Germinal center (tissue), 1 donor: ENCODE results near the gene RABL6.
"Not testable (repeated sequence)": the region's sequence is repeated elsewhere in the genome, so short reads cannot be mapped to it uniquely, and the experiment has no call there.

Source experiments
- DNase-seq: peaks from one replicate; pipeline ENCODE4 v3.0.0; 2012; ENCODE audit warnings: mixed read lengths, low spot score

RABL6 gene, protein sequence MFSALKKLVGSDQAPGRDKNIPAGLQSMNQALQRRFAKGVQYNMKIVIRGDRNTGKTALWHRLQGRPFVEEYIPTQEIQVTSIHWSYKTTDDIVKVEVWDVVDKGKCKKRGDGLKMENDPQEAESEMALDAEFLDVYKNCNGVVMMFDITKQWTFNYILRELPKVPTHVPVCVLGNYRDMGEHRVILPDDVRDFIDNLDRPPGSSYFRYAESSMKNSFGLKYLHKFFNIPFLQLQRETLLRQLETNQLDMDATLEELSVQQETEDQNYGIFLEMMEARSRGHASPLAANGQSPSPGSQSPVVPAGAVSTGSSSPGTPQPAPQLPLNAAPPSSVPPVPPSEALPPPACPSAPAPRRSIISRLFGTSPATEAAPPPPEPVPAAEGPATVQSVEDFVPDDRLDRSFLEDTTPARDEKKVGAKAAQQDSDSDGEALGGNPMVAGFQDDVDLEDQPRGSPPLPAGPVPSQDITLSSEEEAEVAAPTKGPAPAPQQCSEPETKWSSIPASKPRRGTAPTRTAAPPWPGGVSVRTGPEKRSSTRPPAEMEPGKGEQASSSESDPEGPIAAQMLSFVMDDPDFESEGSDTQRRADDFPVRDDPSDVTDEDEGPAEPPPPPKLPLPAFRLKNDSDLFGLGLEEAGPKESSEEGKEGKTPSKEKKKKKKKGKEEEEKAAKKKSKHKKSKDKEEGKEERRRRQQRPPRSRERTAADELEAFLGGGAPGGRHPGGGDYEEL

GRCh38 chr9:136807281-136808074 is at the start of gene RABL6:
RABL6 (plus strand) TSS chr9:136807948; CDS start chr9:136808197, 249 bp downstream.
- peak; percentile 94 for DNase-seq

GRCh38 chr9:136759001-136759400 is 48.7 kb upstream of the RABL6 start:
- DNase-seq = no peak

- DNase-seq = no peak
Measured at GRCh38 chr9:136759436-136760325, 48.1 kb upstream of the RABL6 start.

DNA sequence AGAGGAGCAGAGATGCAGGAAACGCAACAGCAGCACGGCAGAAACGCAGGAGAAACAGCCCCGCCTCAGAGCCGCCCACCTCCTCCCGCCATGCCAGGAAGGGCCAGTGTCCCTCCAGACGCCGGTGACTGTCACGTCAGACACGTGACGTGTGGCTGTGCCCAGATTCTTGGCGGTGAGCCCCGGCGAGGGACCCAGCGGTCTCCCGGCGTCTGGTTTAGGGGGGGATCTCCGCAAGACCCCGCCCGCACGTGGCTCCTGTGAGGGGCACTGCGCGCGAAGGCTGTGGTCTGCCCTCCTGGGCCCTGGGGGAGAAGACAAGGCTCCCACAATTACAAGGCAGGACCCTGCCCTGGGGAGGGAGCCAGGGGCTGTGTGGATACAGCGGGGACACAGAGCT is 47.3 kb upstream of the RABL6 start:
- DNase-seq = no peak

- DNase-seq = peak; percentile 40
Measured at GRCh38 chr9:136760834-136761544, 46.8 kb upstream of the RABL6 start.

DNA sequence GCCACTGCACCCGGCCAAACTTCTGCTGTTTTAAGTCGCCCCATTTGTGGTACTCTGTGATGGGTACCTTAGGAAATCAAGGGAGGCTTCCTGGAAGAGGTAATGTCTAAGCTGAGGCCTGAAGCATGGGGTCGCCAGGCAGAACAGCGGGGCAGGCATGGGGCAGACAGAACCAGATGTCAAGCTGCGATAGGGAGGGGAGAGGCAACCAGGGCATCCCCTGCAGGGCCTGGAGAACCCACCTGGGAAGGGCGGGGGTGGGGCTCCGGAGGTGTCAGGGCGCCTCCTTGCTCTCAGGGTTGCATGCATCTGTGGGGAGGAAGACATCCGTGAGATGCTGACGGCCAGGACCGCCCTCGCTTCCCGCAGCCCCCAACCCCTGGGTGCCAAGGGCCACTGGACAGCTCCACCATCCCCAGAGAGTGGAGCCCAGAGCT is 46.2 kb upstream of the RABL6 start:
- DNase-seq = no peak

DNA sequence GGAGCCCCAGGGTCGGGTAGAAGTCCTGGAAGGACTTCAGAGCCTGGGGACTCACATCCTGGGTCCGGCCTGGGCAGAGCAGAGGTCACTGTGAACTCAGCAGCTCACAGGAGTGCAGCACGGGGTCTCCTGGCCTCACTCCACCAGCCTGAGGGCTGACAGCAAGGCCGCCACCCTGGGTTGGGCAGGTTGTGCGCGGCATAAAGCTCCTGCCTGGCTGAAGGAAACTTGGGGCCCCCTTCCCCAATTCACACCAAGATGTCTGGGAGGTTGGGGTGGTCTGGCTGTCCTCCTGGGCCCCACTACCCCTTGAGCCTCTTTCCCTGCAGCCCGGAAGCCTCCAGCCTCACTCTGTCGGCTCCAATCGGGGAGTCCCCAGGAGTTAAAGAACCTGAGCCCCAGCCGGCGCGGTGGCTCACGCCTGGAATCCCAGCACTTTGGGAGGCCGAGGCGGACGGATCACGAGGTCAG is 45.5 kb upstream of the RABL6 start:
- no peak for DNase-seq

- DNase-seq = peak; percentile 79
Measured at GRCh38 chr9:136762915-136763648, 44.7 kb upstream of the RABL6 start.

GRCh38 chr9:136763649-136764035 is 44.1 kb upstream of the RABL6 start:
- no peak for DNase-seq

GRCh38 chr9:136764301-136764891 is 43.4 kb upstream of the RABL6 start, which contains the start of gene LCN15:
LCN15 (minus strand) TSS chr9:136764518; CDS start chr9:136764488, 30 bp downstream.
- DNase-seq = no peak

DNA sequence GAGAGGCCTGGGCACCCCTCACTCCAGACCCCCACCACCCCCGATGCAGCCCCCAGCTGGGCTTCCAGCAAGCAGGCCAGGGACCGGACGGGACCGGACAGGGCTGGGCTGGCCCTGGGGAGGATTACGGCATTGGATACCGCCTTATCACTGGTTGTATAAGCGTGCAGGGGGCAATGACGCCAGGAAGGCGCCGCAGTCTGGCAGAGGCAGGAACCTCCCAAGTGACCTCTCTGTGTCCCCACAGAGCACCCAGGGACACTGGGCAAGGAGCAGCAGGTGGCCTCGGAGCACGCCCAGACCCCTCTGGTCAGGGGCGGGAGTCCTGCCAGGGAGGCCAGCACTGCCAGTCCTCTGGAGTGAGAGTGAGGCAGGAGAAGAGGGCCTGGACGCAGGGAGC is 42.7 kb upstream of the RABL6 start:
- no peak for DNase-seq

DNA sequence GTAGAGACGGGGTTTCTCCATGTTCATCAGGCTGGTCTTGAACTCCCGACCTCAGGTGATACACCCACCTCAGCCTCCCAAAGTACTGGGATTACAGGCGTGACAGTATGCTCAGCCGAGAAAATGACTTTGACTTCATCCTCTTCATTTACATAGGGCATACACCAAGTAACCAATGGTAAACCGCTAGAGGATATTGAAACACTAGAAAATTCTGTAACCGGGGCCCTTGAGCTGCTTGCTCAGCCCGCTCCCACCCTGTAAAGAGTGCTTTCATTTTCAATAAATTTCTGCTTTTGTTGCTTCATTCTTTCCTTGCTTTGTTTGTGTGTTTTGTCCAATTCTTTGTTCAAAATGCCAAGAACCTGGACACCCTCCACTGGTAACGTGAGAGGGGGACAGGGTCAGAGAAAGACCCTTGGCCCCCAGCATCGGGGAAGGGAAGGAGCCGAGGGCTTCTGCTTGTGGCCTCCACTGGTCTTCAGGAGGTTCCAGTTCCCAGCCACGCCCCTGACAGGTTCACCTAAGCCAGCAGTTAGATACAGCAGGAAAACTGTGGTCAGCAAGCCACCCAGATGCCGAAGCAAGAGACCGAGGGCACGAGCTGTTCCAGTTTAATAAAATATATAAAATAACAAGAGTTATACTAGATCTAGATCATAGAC is 41.9 kb upstream of the RABL6 start:
- not testable (repeated sequence) for DNase-seq

- not testable (repeated sequence) for DNase-seq
Measured at GRCh38 chr9:136766410-136767120, 41.2 kb upstream of the RABL6 start.

- DNase-seq = peak; percentile 74
Measured at GRCh38 chr9:136769710-136770191, 38.0 kb upstream of the RABL6 start.

DNA sequence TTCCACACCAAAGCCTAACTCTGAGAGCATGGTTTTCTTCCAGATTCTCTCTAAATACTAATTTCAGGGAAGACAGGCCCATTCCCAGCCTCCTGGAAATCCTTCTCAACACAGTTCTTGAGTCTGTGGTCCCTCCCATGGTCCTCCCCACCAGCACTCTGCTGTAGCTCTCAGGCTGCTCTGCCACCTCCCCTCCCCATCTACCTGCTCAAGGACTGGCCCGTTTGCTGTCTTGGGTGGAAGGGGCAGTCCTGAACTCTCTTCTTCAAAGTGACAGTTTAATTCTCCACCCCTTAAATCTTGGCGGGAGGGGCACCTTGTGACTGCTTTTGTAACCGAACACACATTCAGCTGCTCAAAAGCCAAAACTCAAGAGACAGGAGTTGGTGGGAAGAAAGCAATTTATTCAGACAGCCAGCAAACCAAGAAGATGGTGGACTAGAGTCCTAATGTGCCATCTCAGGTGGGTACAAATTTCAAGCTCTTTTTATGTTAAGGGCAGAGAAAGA is 35.8 kb upstream of the RABL6 start:
- DNase-seq = no peak

GRCh38 chr9:136773386-136774044 is 34.2 kb upstream of the RABL6 start:
- DNase-seq = peak; percentile 73

DNA sequence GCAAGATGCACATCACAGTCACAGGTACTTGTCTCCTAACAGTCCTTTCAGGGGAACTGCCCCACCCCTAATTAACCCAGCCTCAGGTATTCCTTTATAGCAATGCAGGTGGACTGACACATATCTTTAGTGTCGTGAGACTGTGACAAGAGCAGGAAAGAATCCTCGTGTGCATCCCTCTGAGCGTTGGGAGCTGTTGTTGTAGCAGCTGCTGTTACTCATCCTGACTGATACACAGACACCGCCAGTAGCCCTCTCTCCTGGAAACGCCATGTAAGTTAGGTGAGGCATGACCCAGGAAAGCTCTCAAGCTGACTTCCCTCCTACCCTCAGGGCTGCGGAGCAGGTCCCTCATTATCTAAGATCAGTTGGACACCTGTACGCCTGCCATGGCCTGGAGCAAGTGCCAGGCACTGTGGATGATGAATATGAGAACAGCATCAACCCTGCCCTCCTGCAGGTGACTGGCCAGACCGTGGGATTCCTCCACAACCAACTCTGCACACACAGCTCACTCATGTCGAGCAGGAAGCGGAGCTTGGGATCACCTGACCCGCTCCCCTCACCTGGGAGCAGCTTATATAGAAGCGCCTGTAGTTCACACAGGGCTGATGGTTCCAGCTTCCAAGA is 33.2 kb upstream of the RABL6 start:
- DNase-seq = no peak
